GM04504 (cell line): ENCODE measurements around the gene CFLAR.
A peak's percentile ranks its signal among the peaks of the same experiment; 100 is the strongest.
"Not testable (repeated sequence)": the region's sequence is repeated elsewhere in the genome, so short reads cannot be mapped to it uniquely, and the experiment has no call there.

Source experiments
- DNase-seq: peaks from one replicate; pipeline ENCODE4 v3.0.0-alpha.2; 2012; ENCODE audit warnings: low read depth

The CFLAR gene

DNA sequence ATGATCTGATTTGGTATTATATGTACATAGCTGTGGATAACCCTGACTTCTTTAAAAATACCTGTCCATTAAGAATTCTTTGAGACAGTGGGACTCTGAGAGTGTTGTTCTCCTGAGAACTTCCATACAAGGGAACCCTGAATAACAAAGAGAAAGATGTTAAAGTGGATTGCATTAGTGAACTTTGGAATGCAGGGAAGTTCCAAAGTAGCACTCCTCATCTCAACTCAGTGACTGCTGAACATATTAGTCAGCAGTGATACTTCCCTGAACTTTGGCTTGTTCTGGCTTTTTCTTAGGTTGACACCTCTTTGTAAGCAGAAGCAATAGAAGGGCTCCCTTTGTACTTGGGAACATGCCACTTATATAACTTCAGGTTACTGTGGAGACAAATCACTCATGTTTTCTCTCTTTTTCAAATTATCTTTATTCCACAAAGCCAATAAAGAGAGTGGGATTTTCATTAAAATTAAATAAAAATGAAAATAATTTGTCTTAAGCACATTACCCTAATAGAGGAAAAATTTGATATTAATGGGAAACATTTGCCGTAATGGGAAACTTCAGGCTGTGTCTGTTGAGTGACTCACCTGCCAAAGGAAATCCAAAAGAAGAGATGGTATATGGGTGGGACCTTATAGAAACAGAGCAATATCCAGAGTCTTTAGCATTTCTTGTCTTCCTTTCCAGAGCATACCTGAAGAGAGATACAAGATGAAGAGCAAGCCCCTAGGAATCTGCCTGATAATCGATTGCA, 33.3 kb downstream of the CFLAR start:
- peak; percentile 68 for DNase-seq

DNA sequence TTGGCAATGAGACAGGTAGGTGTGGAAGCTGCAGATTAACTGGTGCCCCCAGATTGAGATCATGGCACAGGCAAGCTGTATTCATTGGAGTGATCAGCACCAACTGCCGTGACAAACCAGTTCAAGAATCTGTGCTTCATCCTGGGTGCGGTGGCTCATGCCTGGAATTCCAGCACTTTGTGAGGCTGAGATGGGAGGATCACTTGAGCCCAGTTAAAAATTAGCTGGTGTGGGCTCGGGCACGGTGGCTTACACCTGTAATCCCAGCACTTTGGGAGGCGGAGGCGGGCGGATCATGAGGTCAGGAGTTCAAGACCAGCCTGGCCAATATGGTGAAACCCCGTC, 33.8 kb downstream of the CFLAR start:
- not testable (repeated sequence) for DNase-seq

DNA sequence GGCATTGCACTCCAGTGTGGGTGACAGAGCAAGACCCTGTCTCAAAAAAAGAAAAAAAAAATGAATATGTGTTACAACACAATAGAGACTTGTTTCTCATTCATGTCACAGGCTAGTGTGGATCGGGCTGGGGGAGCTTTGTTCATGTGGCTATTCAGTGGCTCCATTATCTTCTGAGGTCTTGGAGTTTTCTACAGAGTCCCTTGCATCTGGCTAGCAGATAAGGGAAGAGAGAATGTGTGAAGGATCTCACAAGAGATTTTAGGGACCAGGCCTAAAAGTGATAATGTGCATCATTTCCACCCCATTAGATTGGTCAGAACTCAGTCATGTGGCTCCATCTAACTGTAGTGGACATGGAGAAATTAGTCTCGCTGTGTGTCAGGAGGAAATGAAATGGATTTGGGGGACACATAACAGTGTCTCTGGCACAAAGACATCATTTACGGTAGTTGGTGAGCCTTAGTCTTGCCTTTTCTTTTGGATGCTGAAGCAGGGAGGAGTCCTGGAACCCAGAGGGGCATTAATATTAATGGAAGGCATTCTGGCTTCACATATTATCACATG, 34.6 kb downstream of the CFLAR start:
- no peak for DNase-seq

DNA sequence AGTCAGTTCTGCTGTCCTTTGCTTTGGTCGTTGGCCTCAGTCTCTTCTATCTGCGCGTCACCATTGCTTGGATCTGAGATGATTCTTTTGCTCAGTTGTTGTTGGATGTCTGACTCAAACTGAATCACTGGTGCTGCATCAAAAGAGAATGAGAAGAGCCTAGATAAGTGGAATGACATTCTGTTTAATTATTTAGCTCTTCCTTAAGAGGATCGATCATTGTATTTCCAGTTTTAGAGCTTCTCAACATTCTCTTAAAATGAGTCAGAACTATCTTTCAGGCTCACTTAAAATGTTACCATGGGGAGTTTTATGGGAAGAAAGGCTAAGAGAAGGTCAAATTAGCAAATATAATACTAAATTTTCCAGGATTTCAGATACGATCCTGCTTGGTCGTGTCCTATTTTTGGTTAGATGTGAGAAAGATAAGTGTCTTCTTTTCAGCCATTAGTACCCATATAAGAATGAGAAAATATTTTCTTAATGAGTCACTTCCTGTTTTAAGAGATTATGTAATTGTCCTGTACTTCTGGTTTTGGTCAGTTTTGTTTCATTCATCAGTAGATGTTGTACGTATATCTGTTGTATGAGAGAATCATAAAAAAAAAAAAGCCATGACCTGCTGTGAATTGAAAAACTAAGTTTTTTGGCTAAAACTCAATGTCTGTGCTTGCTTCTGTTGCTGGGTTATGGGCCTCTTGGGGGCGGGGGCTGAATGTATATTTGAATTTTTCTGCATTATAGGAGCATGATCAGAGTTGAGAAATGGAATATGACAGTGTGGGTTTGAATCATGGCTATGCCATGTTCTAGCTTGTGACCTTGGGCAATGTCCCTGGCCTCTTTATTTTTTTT, 35.4 kb downstream of the CFLAR start:
- peak; percentile 74 for DNase-seq

DNA sequence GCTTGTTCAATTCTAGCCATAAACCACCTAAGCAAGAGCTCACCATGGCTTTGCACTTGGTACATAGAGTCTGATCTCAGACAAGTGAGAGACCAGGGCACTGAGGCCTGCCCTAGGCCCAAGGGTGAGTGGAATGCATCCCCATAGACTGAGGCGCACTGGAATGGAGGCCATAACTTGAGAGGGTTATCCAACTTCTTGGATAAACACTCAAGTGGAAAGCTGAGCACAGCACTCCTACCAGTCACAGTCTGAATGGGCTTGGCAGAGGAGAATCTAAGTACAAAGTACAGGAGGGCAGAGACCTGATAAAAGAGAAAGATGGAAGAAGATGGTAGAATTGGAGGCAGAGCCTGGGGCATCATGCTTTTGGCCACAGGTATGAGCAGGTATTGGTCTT, 36.6 kb downstream of the CFLAR start:
- DNase-seq = no peak

DNA sequence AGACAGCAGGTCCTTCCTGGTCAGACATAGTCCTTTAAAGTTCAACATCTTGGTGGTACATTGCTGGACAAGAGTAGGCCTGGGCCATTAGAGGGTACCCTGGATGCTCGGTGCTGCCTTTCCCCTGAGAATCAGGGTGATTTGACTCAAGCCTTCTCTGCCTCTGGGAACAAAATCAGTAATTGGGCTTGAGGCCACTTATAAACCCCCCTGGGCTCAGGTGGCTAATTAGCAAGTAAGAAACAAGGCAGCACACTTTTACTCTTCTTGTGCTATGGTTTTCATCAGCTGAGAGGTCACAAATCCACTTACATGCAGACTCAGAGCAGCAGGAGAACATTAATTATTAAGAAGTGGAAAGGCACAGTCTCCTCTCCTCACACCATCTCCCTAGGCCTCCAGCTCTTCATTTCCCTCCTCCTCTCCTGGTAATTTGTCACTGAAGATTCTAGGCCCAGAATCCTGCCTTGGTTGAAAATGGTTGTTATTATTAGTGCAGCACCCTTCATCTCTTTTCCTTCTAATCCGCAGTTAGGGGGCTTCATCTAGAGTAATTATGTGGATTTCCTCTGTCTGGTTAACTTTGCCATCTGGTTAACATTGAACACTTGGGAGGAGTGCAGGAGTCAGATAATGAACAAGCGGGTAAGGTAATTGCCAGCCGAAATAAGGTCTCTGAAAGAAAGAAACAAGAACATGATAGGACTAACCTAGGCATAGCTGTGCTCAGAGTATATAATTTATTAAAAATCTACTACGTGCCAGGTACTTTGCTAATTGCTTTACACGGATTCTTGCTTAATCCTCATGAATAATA, 37.2 kb downstream of the CFLAR start:
- no peak for DNase-seq

DNA sequence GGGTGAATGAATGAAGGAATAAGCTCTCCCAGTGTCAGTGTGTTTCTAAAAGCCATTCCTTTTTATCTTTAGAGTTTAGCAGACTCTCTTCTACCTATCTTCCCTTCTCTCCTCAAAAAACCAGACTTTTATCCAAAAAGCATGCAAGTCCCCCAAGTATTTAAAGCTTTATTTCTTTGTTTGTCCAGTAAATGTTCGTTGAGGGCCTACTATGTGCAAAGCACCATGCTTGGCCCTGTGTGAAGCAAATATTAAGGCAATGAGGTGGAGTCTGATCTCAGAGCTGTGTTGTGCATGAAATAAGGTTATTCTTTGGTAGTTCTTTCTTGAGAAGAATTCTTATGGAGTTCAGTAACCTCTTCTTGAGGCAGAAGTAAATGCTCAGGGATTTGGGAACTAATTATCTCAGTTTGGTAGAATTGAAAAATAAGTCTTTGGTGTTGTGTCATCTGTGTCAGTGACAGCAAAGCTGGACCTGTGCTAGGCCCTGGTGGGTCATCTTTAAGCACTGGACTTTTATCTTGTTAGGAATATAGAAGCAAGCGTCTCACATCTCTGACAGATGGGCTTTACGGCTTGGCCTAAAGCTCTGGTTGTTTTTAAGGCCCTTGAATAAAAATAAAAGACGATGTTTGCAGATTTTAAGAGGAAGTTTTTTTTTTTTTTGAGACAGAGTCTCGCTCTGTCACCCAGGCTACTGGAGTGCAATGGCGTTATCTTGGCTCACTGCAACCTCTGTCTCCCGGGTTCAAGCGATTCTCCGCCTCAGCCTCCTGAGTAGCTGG, 38.8 kb downstream of the CFLAR start:
- DNase-seq = no peak

DNA sequence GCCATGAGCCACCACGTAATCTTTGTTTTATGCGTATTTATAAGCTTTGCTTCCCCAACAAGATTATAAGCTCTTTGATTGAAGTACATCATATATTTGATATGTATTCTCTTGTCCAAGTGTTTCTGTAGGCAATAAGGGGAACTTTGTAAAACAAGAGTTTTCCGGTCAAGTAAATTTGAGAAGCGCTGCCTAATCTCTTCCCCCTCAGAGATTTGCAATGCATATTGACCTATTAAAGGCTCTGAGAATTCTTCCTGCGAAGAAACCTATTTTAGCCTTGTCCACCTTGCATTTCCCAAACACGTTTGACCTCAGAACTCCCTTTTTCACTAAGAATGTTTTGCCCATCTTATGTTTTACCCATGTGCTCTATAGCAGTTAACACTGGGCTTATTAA, 40.1 kb downstream of the CFLAR start:
- DNase-seq = no peak

DNA sequence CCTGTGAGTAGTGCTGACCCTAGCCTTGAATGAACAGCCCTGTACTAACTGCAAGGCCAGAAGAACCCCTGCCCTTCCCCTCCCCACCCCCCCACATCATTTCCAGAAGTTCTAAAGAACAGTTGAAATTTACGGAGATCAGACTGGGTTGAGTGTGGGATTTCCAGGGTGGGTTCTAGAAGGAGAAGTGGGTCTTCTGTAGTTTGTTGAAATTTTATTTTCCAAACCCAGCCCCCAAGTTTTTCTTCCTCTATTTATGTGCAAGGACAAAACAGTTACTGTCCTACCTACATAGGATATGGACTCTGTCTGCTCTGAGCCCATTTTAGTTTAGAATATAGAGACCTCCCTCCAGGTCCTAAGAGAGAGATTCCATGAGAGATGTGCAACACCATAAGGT, 40.7 kb downstream of the CFLAR start:
- DNase-seq = no peak

DNA sequence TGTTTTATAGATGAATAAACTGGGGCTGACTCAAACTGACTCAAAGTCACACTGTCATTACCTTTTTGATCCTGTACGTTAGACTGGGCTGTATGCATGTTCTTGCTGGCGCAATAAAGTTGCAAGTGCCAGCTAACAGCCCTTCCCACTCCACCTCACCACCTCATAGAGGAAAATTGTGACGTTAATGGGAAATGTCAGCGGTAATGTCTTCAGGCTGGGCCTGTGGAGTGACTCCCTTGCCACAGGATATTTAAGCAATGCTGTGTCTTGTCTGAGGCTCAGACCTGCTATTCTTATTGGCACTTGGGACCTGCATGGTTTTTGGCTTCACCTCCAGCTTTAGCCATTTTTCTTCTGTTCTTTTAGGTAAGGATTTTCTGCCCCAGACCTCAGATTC, 41.7 kb downstream of the CFLAR start:
- DNase-seq = no peak

DNA sequence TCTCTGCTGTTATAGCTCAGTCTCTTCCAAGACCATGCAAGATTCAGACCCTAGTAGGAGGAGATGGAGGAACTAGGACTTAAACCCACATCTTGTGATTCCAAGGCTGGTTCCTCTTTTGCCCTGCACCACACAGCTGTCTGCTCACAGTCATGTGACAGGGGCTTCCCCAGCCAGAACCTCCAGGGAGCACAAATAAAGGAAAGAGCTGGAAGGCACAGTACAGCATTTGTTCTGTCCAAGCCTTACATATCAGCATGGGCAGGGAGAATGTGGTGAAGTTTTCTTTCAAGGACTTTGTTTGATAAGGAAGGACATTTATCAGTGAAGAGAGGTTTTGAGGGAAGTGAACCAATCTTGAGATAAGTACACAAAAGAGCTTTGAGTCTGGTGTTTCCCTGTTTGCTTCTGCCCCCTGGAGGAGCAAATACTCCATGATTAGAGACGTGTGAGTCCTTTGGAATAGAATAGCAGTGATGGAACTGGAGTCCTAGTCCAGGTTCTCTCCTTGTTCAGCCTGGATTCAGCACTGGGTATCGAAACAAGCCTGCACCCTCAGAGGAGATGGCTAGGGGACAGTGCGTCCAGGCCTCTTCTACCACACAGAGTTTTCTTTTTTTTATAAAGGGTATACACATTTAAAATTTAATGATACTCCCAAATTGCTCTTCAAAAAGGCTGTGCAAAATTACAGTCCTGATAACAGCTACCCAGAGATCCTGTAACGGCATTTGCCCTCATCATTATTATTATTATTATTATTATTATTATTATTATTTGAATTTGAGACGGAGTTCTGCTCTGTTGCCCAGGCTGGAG, 42.4 kb downstream of the CFLAR start:
- DNase-seq = peak; percentile 68

DNA sequence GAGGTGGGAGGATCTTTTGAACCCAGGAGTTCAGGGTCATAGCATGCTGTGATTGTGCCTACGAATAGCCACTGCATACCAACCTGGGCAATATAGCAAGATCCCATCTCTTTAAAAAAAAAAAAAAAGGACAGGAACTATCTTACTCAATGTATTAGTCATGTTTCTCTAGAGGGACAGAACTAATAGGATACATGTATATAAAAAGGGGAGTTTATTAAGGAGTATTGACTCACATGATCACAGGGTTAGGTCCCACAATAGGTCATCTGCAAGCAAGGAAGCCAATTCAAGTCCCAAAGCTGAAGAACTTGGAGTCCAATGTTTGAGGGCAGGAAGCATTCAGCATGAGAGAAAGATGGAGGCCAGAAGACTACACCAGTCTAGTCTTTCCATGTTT, 48.2 kb downstream of the CFLAR start:
- DNase-seq = no peak

DNA sequence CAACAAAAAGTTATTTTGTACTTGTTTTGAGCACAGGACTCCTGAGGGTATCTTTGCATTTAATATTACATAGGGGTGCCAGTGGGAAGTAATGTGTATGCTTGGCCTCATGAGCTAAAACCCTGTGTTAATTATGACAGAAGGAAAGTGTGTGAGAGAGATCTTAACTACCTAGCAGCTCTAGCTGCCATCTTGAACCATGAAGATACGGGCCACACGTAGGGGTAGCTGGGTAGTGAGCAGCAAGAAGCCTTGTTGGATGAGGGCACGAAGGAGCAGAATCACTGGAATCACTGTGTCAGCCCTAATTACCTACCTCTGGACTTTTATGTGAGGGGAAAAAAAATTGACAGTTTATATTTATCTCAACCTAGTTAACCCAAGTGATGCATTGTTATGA, 51.6 kb downstream of the CFLAR start:
- no peak for DNase-seq

DNA sequence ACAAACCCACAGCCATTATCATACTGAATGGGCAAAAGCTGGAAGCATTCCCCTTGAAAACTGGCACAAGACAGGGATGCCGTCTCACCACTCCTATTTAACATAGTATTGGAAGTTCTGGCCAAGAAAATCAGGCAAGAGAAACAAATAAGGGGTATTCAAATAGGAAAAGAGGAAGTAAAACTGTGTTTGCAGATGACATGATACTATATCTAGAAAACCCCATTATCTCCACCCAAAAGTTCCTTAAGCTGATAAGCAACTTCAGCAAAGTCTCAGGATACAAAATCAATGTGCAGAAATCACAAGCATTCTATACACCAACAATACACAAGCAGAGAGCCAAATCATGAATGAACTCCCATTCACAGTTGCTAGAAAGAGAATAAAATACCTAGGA, 52.5 kb downstream of the CFLAR start:
- DNase-seq = not testable (repeated sequence)

DNA sequence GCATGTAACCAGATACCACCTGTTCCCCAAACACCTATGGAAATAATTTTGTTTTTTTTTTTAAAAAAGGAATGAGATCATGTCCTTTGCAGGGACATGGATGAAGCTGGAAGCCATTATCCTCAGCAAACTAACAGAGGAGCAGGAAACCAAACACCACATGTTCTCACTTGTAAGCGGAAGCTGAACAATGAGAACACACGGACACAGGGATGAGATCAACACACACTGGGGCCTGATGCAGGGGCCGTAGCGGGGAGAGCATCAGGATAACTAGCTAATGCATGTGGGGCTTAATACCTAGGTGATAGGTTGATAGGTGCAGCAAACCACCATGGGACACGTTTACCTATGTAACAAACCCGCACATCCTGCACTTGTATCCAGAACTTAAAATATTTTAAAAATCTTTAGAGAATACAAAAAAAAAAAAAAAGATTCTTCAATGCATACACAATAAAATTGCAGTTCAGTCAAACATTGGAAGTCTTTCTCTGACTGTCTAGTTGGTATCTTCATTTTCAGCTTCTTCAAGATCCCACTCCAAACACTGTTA, 55.4 kb downstream of the CFLAR start:
- DNase-seq = no peak

DNA sequence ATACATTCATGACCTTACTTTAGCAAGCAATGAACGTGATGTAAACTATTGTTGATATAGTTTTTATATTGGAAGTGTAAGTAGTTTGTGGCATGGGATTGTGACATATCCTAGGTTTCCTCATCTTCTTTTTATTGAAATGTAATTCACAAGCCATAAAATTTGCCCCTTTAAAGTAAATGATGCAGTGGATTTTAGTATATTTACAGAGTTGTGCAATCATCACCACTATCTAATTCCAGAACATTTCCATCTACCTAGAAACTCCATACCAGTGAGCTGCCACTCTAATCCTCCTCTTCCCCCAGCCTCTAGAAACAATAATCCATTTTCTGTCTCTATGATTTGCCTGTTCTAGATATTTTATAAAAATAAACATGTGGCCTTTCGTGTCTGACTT, 56.3 kb downstream of the CFLAR start:
- DNase-seq = no peak

DNA sequence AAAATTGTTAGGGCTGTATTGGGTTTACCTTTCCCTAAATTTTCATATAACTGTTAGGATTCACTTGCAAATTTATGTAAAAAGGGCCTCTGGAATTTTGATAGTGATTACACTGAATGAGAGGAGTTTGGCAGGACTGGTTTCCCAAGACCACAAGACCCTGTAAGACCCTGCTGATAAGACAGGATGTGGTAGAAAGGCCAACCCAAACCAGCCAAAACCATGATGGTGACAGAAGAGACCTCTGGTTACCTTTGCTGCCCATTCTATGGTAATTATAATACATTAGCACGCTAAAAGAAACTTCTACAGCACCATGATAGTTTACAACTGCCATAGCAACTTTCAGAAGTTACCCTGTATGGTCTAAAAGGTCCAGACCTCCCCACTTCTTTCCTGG, 58.7 kb downstream of the CFLAR start:
- DNase-seq = no peak

DNA sequence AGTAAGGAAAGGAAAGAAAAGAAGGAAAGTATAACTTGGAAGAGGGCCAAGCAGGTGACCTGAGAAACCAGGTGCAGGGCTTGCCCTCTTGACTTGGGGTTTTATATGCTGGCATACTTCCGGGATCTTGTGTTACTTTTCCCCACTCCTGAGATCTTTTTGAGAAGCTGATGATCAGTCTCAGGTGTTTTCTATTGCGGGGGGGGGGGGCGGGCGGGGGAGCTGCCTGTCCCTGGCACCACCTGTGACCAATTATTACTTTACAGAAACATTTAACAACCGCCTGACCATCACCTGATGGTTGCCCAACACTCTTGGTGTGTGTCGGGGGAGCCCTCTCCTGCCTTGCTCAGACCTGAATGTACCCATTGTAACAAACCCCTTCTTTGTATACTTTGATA, 60.1 kb downstream of the CFLAR start:
- DNase-seq = no peak

DNA sequence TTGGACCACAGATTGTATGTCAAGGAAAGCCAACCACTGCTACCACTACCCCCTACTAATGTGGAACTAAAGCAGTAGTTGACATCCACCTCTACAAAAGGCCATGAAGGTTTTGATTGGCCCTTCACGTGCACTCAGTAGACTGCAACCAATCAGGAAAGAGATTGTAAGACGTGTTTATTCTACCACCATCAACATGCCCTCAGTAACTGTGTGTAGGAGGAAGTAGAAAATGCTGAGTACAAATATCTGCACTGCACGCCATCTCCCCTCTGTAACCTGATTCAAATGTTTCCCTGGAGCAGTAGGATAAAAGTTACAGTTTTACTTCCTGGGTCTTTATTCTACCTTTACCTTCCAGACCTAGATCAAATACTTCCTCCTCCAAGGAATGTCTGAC, 64.0 kb downstream of the CFLAR start:
- no peak for DNase-seq

DNA sequence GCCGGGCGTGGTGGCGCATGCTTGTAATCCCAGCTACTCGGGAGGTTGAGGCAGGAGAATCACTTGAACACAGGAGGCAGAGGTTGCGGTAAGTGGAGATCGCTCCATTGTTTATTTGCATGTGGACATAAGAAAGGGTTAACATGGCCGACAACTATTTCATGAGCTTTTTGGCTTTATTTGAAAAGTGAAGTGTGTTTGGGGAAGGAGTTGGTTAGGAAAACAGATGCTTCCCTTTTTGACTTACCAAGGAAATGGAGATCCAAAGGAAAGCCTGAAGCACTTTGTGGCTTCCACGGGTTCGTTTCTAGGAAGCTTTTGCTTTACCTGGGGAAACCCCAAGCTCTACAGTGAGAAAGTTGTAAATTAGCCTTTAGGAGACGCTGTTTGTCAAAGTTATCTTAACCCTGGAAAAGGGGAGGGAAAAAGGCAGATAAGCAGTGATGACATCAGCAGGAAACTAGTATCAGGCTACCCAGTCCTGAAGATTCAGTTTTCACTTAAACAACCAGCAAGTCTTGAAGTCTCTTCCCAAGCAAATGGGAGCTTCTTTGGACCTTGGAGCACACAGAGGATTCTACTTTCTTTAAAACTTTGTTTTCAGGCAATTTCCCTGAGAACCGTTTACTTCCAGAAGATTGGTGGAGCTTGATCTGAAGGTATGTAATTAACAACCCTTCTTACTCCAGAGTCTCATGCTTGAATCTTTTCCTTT, 66.8 kb downstream of the CFLAR start, which contains the start of gene CASP10:
Gene CASP10 (plus strand): TSS at position 492 of the 715 bp plus-strand sequence. CDS start 2,637 bp downstream, outside the sequence.
- DNase-seq = peak; percentile 46
